OCI-LY3 (cell line): ENCODE measurements around the gene RAP1GAP2.

ENCODE experiments used
- EZH2phosphoT487 ChIP-seq: fragments of 200-600 bp; shearing (Covaris generic); IDR thresholded peaks from 2 replicates; pipeline ENCODE4 v1.6.1; 2018; ENCODE audit warnings: antibody characterized with exemption, mixed run types, low read depth
- TF ChIP-seq, protein P1 (sequence below): fragments of 200-600, 300-600 bp; sonication (generic); IDR thresholded peaks from 2 replicates; pipeline ENCODE4 v1.5.1; 2014; ENCODE audit warnings: antibody characterized with exemption, low read length, low read depth

DNA sequence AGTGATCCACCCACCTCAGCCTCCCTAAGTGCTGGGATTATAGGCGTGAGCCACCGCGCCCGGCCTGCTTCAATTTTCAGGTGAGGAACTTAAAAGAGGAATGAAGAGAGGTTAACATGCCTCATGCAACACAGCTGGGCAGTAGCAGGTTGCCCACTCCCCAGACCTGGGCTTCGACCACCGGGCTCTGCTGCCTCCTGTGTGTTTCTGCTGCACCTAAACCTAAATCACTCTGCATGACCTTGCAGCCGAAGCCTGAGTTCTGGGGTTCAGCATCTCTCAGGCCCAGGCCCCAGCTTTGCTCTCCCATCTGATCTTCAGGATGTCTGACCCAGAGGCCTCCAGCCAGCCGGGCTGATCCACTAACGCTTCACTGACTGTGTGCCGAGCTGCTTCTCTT, 154.6 kb downstream of the RAP1GAP2 start:
- TF ChIP-seq, protein P1, sequence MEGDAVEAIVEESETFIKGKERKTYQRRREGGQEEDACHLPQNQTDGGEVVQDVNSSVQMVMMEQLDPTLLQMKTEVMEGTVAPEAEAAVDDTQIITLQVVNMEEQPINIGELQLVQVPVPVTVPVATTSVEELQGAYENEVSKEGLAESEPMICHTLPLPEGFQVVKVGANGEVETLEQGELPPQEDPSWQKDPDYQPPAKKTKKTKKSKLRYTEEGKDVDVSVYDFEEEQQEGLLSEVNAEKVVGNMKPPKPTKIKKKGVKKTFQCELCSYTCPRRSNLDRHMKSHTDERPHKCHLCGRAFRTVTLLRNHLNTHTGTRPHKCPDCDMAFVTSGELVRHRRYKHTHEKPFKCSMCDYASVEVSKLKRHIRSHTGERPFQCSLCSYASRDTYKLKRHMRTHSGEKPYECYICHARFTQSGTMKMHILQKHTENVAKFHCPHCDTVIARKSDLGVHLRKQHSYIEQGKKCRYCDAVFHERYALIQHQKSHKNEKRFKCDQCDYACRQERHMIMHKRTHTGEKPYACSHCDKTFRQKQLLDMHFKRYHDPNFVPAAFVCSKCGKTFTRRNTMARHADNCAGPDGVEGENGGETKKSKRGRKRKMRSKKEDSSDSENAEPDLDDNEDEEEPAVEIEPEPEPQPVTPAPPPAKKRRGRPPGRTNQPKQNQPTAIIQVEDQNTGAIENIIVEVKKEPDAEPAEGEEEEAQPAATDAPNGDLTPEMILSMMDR: no peak
- TF ChIP-seq EZH2phosphoT487: no peak
